H1 (cell line): Measurements from ENCODE around the gene CHST12. TPM values are rescaled to one million over a fixed set of nuclear protein-coding genes. Genes with fewer than 3 reads are reported as not detected.

Source experiments
- CTCF ChIA-PET: fragments of 300-600 bp; sonication (Branson Sonifier 250); formaldehyde crosslinking; loops from one replicate; lab custom pipeline; 2021; ENCODE audit not compliant: partially characterized antibody; lab: Charles Lee
- POLR2A ChIA-PET: fragments of 300-600 bp; sonication (Branson Sonifier 250); formaldehyde crosslinking; loops from one replicate; lab custom pipeline; 2021; ENCODE audit warnings: inconsistent platforms; ENCODE audit not compliant: partially characterized antibody; lab: Charles Lee
- DNase-seq, 2 experiments: peaks; one replicate each; pipeline versions ENCODE4 v3.0.0 to v3.0.0-alpha.2; 2010 to 2022; ENCODE audit warnings: low spot score in 2 of 2, low read depth in 1 of 2, mixed read lengths in 1 of 2
- FAIRE-seq: peaks from 2 replicates; lab custom pipeline; 2011; peaks lifted over from hg19 to GRCh38; lab: Jason Lieb, UNC
- H2AFZ ChIP-seq: 2 replicates; pipeline ENCODE4 v1.8.1; 2012; ENCODE audit warnings: low read length, inconsistent platforms
- H2AK5ac ChIP-seq: 2 replicates; pipeline ENCODE4 v1.6.1; 2013; ENCODE audit warnings: low read depth, low read length
- H2BK120ac ChIP-seq: replicated peaks from 2 replicates; pipeline ENCODE3; 2013; ENCODE audit warnings: low read depth, low read length, inconsistent platforms
- H2BK12ac ChIP-seq: 2 replicates; pipeline ENCODE4 v1.6.1; 2013; ENCODE audit warnings: low read depth, low read length
- H2BK15ac ChIP-seq: 2 replicates; pipeline ENCODE4 v1.6.1; 2013; ENCODE audit warnings: low read length
- H2BK20ac ChIP-seq: 2 replicates; pipeline ENCODE4 v1.6.1; 2013; ENCODE audit warnings: low read length
- H2BK5ac ChIP-seq: 2 replicates; pipeline ENCODE4 v1.6.1; 2013; ENCODE audit warnings: low read depth, low read length
- H3K14ac ChIP-seq: 2 replicates; pipeline ENCODE4 v1.6.1; 2013; ENCODE audit warnings: inconsistent platforms; ENCODE audit not compliant: insufficient read length
- H3K18ac ChIP-seq: 2 replicates; pipeline ENCODE4 v1.6.1; 2013; ENCODE audit warnings: low read length; ENCODE audit errors: extremely low read depth
- H3K23ac ChIP-seq: 2 replicates; pipeline ENCODE4 v1.6.1; 2013; ENCODE audit warnings: inconsistent platforms; ENCODE audit not compliant: insufficient read length
- H3K23me2 ChIP-seq: 2 replicates; pipeline ENCODE4 v1.6.1; 2013; ENCODE audit warnings: low read depth, low read length
- H3K27ac ChIP-seq: 2 replicates; pipeline ENCODE4 v1.6.1; 2011; ENCODE audit warnings: low read depth, low read length, inconsistent platforms
- H3K27me3 ChIP-seq, 4 experiments: replicated peaks in 1 of 4; 1 replicate in 1 of 4; 2 replicates in 3 of 4; pipeline versions ENCODE4 v1.6.1 to v1.8.1; 2011 to 2013; ENCODE audit warnings: low read length in 3 of 4, mild to moderate bottlenecking in 3 of 4, inconsistent platforms in 2 of 4, mixed read lengths in 2 of 4, moderate library complexity in 1 of 4; ENCODE audit not compliant: control insufficient read depth in 3 of 4, insufficient read depth in 3 of 4; ENCODE audit errors: extremely low read depth in 1 of 4
- H3K36me3 ChIP-seq, 4 experiments: 2 replicates each; pipeline versions ENCODE4 v1.6.1 to v1.8.1; 2011 to 2013; ENCODE audit warnings: mild to moderate bottlenecking in 4 of 4, low read length in 3 of 4, moderate library complexity in 2 of 4, control low read depth in 1 of 4, inconsistent platforms in 1 of 4; ENCODE audit not compliant: insufficient read depth in 4 of 4, control insufficient read depth in 2 of 4
- H3K4ac ChIP-seq: replicated peaks from 2 replicates; pipeline ENCODE3; 2013; ENCODE audit warnings: low read length, low read depth, mixed read lengths, inconsistent platforms; ENCODE audit not compliant: insufficient read length
- H3K4me1 ChIP-seq, 4 experiments: replicated peaks in 1 of 4; 1 replicate in 1 of 4; 2 replicates in 3 of 4; pipeline versions ENCODE4 v1.6.1 to v1.8.1; 2011 to 2013; ENCODE audit warnings: low read length in 3 of 4, inconsistent platforms in 2 of 4, mixed read lengths in 1 of 4; ENCODE audit not compliant: insufficient read depth in 4 of 4, control insufficient read depth in 3 of 4
- H3K4me2 ChIP-seq, 2 experiments: 2 replicates each; pipeline versions ENCODE4 v1.6.1 to v1.8.1; 2011 to 2013; ENCODE audit warnings: low read depth in 2 of 2, low read length in 2 of 2, control low read depth in 1 of 2, inconsistent platforms in 1 of 2, mild to moderate bottlenecking in 1 of 2; ENCODE audit not compliant: insufficient read depth in 1 of 2
- H3K4me3 ChIP-seq, 4 experiments: fragments of 200-600, 300-600 bp in 1 of 4; sonication (generic), shearing (Covaris generic), sonication (Bioruptor Twin) in 1 of 4; 2 replicates each; pipeline versions ENCODE4 v1.5.1 to v1.8.1; 2011 to 2016; ENCODE audit warnings: low read length in 4 of 4, low read depth in 3 of 4, control low read depth in 2 of 4, inconsistent platforms in 2 of 4, mild to moderate bottlenecking in 2 of 4, mixed read lengths in 1 of 4, moderate library complexity in 1 of 4; ENCODE audit not compliant: insufficient read depth in 2 of 4; ENCODE audit errors: extremely low read depth in 1 of 4
- H3K56ac ChIP-seq: replicated peaks from 2 replicates; pipeline ENCODE3; 2013; ENCODE audit warnings: low read depth, mild to moderate bottlenecking, mixed read lengths, low read length, inconsistent platforms; ENCODE audit not compliant: insufficient read length
- H3K79me1 ChIP-seq: 2 replicates; pipeline ENCODE4 v1.6.1; 2013; ENCODE audit warnings: low read depth, low read length, control low read depth
- H3K79me2 ChIP-seq, 2 experiments: 2 replicates each; pipeline versions ENCODE4 v1.6.1 to v1.8.1; 2012 to 2013; ENCODE audit warnings: low read length in 2 of 2, mild to moderate bottlenecking in 2 of 2, inconsistent platforms in 1 of 2; ENCODE audit not compliant: insufficient read depth in 2 of 2, control insufficient read depth in 1 of 2
- H3K9ac ChIP-seq, 4 experiments: replicated peaks in 1 of 4; 1 replicate in 1 of 4; 2 replicates in 3 of 4; pipeline versions ENCODE4 v1.6.1 to v1.8.1; 2011 to 2013; ENCODE audit warnings: low read depth in 3 of 4, low read length in 3 of 4, control low read depth in 2 of 4, mild to moderate bottlenecking in 2 of 4, moderate library complexity in 2 of 4, inconsistent platforms in 1 of 4; ENCODE audit errors: extremely low read depth in 1 of 4
- H3K9me3 ChIP-seq, 2 experiments: 2 replicates each; pipeline versions ENCODE4 v1.6.1 to v1.8.1; 2012 to 2013; ENCODE audit warnings: mild to moderate bottlenecking in 2 of 2, moderate library complexity in 2 of 2, control low read depth in 1 of 2, inconsistent platforms in 1 of 2, low read depth in 1 of 2, low read length in 1 of 2, mixed read lengths in 1 of 2; ENCODE audit not compliant: insufficient read depth in 2 of 2
- H4K20me1 ChIP-seq, 2 experiments: replicated peaks in 1 of 2; 2 replicates each; pipeline versions ENCODE3 to v1.8.1; 2011 to 2013; ENCODE audit warnings: inconsistent platforms in 2 of 2, low read length in 2 of 2, mild to moderate bottlenecking in 1 of 2; ENCODE audit not compliant: insufficient read depth in 2 of 2, control insufficient read depth in 1 of 2
- H4K5ac ChIP-seq: 2 replicates; pipeline ENCODE4 v1.6.1; 2013; ENCODE audit warnings: low read length, low read depth, mixed read lengths, inconsistent platforms; ENCODE audit not compliant: insufficient read length
- H4K8ac ChIP-seq: 2 replicates; pipeline ENCODE4 v1.8.0; 2013; ENCODE audit warnings: mild to moderate bottlenecking, moderate library complexity, low read length, inconsistent platforms; ENCODE audit not compliant: insufficient read depth; ENCODE audit errors: extremely low read depth
- H4K91ac ChIP-seq: replicated peaks from 2 replicates; pipeline ENCODE3; 2013; ENCODE audit warnings: low read length, mixed read lengths, inconsistent platforms; ENCODE audit not compliant: insufficient read length
- CEBPB ChIP-seq: IDR thresholded peaks from 2 replicates; pipeline ENCODE4 v1.6.1; 2012; ENCODE audit warnings: low read depth, low read length
- CHD1 ChIP-seq: IDR thresholded peaks from 2 replicates; pipeline ENCODE4 v1.6.1; 2012; ENCODE audit warnings: low read depth, low read length, improper control_type of control experiment
- EGR1 ChIP-seq: IDR thresholded peaks from 2 replicates; pipeline ENCODE4 v1.6.1; 2011; ENCODE audit warnings: low read depth, low read length, borderline replicate concordance
- GABPA ChIP-seq: IDR thresholded peaks from 2 replicates; pipeline ENCODE4 v1.6.1; 2011; ENCODE audit warnings: mild to moderate bottlenecking, low read length, moderate library complexity, borderline replicate concordance; ENCODE audit not compliant: insufficient read depth
- KDM4A ChIP-seq: IDR thresholded peaks from one replicate; pipeline ENCODE4 v1.7.1; 2012; ENCODE audit warnings: low read depth, mild to moderate bottlenecking, moderate library complexity, low read length, inconsistent platforms; ENCODE audit not compliant: severe bottlenecking
- NRF1 ChIP-seq: IDR thresholded peaks from 2 replicates; pipeline ENCODE4 v1.6.1; 2011; ENCODE audit warnings: mild to moderate bottlenecking, low read depth, low read length, improper control_type of control experiment
- POLR2A ChIP-seq, 2 experiments: IDR thresholded peaks; 1 replicate in 1 of 2; 2 replicates in 1 of 2; pipeline ENCODE4 v1.6.1; 2011; ENCODE audit warnings: low read depth in 2 of 2, low read length in 2 of 2, mild to moderate bottlenecking in 2 of 2; ENCODE audit errors: control extremely low read depth in 1 of 2
- POLR2AphosphoS5 ChIP-seq: IDR thresholded peaks from 2 replicates; pipeline ENCODE4 v1.6.1; 2011; ENCODE audit warnings: low read depth, low read length
- SIX5 ChIP-seq: IDR thresholded peaks from 2 replicates; pipeline ENCODE4 v1.6.1; 2011; ENCODE audit warnings: mild to moderate bottlenecking, low read depth, low read length
- SP1 ChIP-seq: IDR thresholded peaks from 2 replicates; pipeline ENCODE4 v1.6.1; 2011; ENCODE audit warnings: low read depth, low read length
- TAF1 ChIP-seq: IDR thresholded peaks from 2 replicates; pipeline ENCODE4 v1.6.1; 2011; ENCODE audit warnings: mild to moderate bottlenecking, low read depth, low read length
- TCF12 ChIP-seq: IDR thresholded peaks from 2 replicates; pipeline ENCODE4 v1.6.1; 2011; ENCODE audit warnings: low read depth, mild to moderate bottlenecking, low read length
- TEAD4 ChIP-seq: IDR thresholded peaks from 2 replicates; pipeline ENCODE4 v1.6.1; 2012; ENCODE audit warnings: low read depth, low read length, inconsistent platforms, mixed read lengths
- WGBS, 2 experiments: shearing (Covaris generic) in 1 of 2; methylation state at CpG; one replicate each; pipeline versions ENCODE4 v1.1.6 to v1.1.7; 2013 to 2015; ENCODE audit warnings: low lambda C conversion rate in 2 of 2, mixed read lengths in 2 of 2, inconsistent platforms in 1 of 2, low coverage in 1 of 2, missing lambda C conversion rate in 1 of 2; ENCODE audit not compliant: insufficient replicate concordance in 2 of 2, insufficient coverage in 1 of 2, insufficient read length in 1 of 2; ENCODE audit errors: extremely low coverage in 1 of 2, missing lambda C conversion rate in 1 of 2; 5-methylcytosine and 5-hydroxymethylcytosine counted together
- polyA plus RNA-seq, 7 experiments: library from polyadenylated mRNA; depleted of rRNA in 3 of 7; stranded (reverse) in 5 of 7; unstranded in 2 of 7; fragments of >200 nt in 5 of 7; fragments of 200-250 nt in 2 of 7; gene quantifications; 1 replicate in 5 of 7; 2 replicates in 1 of 7; 4 replicates in 1 of 7; pipeline versions ENCODE4 v1.2.1 to v1.2.3, GENCODE V29; 2011 to 2013; ENCODE audit warnings: missing spikeins in 2 of 7, mixed read lengths in 2 of 7
- total RNA-seq: library from RNA; stranded (reverse); fragmentation: NEBNext Ultra II Directional; extraction: Animal tissue kit (Norgen Biotek cat#: 25700); gene quantifications from 2 replicates; pipeline ENCODE4 v1.2.1, GENCODE V29; 2021

Gene CHST12
- total and polyA plus RNA-seq, 2 of the 8 experiments (the other 6 are each of a cell fraction or from before 2014, with no cell fraction given) = 13.4 to 24.1 TPM

DNA sequence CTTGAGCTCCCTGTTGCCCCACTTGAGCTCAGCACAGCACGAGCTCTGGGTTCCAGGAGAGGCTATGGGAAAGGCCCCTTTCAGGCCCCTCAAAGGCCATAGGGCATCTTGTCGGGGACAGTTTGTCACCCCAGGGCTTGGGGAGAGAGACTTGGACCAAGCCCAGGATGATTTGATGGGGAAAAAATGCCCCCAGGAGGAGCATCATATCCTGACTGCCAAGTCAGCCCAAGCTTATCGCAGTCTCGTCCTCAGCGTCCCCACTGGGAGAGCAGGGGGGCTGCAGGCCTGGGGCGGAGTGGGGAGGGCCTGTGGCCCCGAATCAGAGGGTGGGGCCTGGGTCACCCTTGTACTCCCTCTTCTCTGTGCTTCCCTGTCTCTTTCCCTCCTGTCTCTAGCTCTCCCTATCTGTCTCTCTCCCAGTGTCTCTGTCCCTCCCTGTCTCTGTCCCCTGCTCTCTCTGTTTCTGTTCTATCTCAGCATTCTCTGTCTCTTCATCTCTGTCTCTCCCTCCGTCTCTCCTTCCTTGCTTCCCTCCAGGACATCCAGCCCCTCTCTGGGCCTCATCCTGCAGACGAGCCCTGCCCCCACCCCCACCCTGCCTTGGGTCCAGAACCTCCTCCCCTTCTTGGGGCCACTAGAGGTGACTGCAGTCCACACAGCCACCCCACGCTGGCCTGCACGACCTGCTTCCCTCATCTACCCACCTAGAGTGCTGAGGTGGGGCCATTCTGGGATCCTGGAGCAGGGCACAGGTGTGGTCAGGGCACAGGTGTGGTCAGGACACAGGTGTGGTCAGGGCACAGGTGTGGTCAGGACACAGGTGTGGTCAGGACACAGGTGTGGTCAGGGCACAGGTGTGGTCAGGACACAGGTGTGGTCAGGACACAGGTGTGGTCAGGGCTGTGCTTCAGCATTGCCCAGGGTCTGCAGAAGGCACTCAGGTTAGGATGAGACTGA lies 90.1 kb downstream of the CHST12 start:
- WGBS, 2 experiments = 91% methylated on average over 8 of the region's 11 CpGs; no CpG with 5 or more reads in 1 of the 2 experiments
- Histone ChIP-seq H3K27ac (no peak overlapping the region), H2BK120ac (no peak overlapping the region), H3K79me2 (no peaks in the 10 kb centered on the region), H3K23ac (no peak overlapping the region), H3K79me1 (no peaks in the 10 kb centered on the region; the same call in 1 of the 2 replicates), H3K4me1 (peaks cover 0 to 29% (median 18%) of the 10 kb centered on the region in 4 experiments; a peak in 6 of 7 replicates), H4K20me1 (no peaks in the 10 kb centered on the region), H4K8ac (peak overlapping the region; percentile 71; the same call in 1 of the 2 replicates), H3K4me2 (no peak overlapping the region), H3K14ac (no peak overlapping the region), H3K23me2 (peaks cover 16% of the 10 kb centered on the region; the same call in 1 of the 2 replicates), H4K5ac (no peak overlapping the region), H3K56ac (no peak overlapping the region), H3K18ac (no peak overlapping the region; the same call in 1 of the 2 replicates), H2BK5ac (no peak overlapping the region; the same call in 1 of the 2 replicates), H3K27me3 (no peaks in the 10 kb centered on the region), H4K91ac (peak overlapping the region; percentile 38), H2AK5ac (no peak overlapping the region), H3K4me3 (no peak overlapping the region), H2AFZ (no peak overlapping the region), H2BK12ac (peak overlapping the region; percentile 63; the same call in 1 of the 2 replicates), H2BK20ac (0 out of 2 replicates have a peak overlapping the region, but pooled peaks have one; percentile 61), H2BK15ac (0 out of 2 replicates have a peak overlapping the region, but pooled peaks have one; percentile 31), H3K9ac (no peak overlapping the region), H3K36me3 (no peaks in the 10 kb centered on the region), H3K4ac (no peak overlapping the region), H3K9me3 (no peaks in the 10 kb centered on the region)
- no peak for FAIRE-seq
- POLR2A ChIA-PET = interaction anchor here (0.6 to 1.0 kb wide), 4 partner anchors 13 to 202 kb away, joined by 3 to 5 read pairs (median 3); no protein-coding TSS in a partner anchor
- no peak for DNase-seq
- CTCF ChIA-PET = interaction anchor here (0.8 to 2.8 kb wide), 5 partner anchors 15 to 213 kb away, joined by 3 to 11 read pairs (median 4); no protein-coding TSS in a partner anchor
- no peak for TF ChIP-seq KDM4A
- TF ChIP-seq TEAD4 = no peak
- TF ChIP-seq POLR2A (IDR thresholded peaks at IDR 0.05; ENCODE audit: control extremely low read depth in 1 of 2, low read depth in 2 of 2, low read length in 2 of 2) = no peak
- no peak for TF ChIP-seq GABPA
- no peak for TF ChIP-seq SP1
- TF ChIP-seq EGR1 = no peak
- TF ChIP-seq TAF1 = no peak
- TF ChIP-seq TCF12 = no peak
- no peak for TF ChIP-seq SIX5
- no peak for TF ChIP-seq POLR2AphosphoS5
- TF ChIP-seq NRF1 = no peak
- TF ChIP-seq CHD1 = no peak
- TF ChIP-seq CEBPB = no peak
